ENCODE data around the gene TNFRSF4. TPM values are rescaled to one million over a fixed set of nuclear protein-coding genes. Genes with fewer than 3 reads are reported as not detected.
A peak's percentile ranks its signal among the peaks of the same experiment; 100 is the strongest.

Gene TNFRSF4
- 100 to 1,000 TPM; 110 to 111 TPM for total RNA-seq

GRCh38 chr1:1213345-1214265 lies at the start of gene TNFRSF4:
Gene TNFRSF4 (minus strand): TSS chr1:1214153. CDS start chr1:1214127, 26 bp downstream.
- peak; percentile 52 for DNase-seq
- Mint-ChIP-seq H3K27me3 (no peaks in the 10 kb centered on the region), H3K9me3 (no peaks in the 10 kb centered on the region), H3K36me3 (peaks cover 23% of the 10 kb centered on the region), H3K4me1 (peaks cover 39% of the 10 kb centered on the region), H3K27ac (peak within 1 kb of the TSS; percentile 74), H3K4me3 (peak within 1 kb of the TSS; percentile 74)

- Mint-ChIP-seq H3K27me3 (no peaks in the 10 kb centered on the region), H3K4me1 (peaks cover 5% of the 10 kb centered on the region), H3K27ac (peak overlapping the region; percentile 29), H3K36me3 (peaks cover 36% of the 10 kb centered on the region), H3K4me3 (no peak overlapping the region), H3K9me3 (no peaks in the 10 kb centered on the region)
- no peak for DNase-seq
Measured at GRCh38 chr1:1262758-1263157, 48.8 kb upstream of the TNFRSF4 start.

GRCh38 chr1:1262071-1262470 lies 48.1 kb upstream of the TNFRSF4 start:
- Mint-ChIP-seq H3K27me3 (no peaks in the 10 kb centered on the region), H3K36me3 (peaks cover 37% of the 10 kb centered on the region), H3K4me3 (no peak overlapping the region), H3K27ac (no peak overlapping the region), H3K9me3 (no peaks in the 10 kb centered on the region), H3K4me1 (peaks cover 5% of the 10 kb centered on the region)
- DNase-seq, result no peak

- no peak for DNase-seq
- H3K27ac Mint-ChIP-seq, result peak overlapping the region; percentile 34
- H3K27me3 Mint-ChIP-seq, result no peaks in the 10 kb centered on the region
- H3K4me3 Mint-ChIP-seq, result no peak overlapping the region
- peaks cover 5% of the 10 kb centered on the region for H3K4me1 Mint-ChIP-seq
- no peaks in the 10 kb centered on the region for H3K9me3 Mint-ChIP-seq
- H3K36me3 Mint-ChIP-seq, result peaks cover 32% of the 10 kb centered on the region
Measured at GRCh38 chr1:1260843-1261560, 47.0 kb upstream of the TNFRSF4 start.

- Mint-ChIP-seq H3K36me3 (peaks cover 29% of the 10 kb centered on the region), H3K9me3 (no peaks in the 10 kb centered on the region), H3K4me3 (no peak overlapping the region), H3K4me1 (peaks cover 5% of the 10 kb centered on the region), H3K27ac (peak overlapping the region; percentile 63), H3K27me3 (no peaks in the 10 kb centered on the region)
- no peak for DNase-seq
Measured at GRCh38 chr1:1259951-1260600, 46.1 kb upstream of the TNFRSF4 start.

- Mint-ChIP-seq H3K36me3 (peaks cover 29% of the 10 kb centered on the region), H3K4me3 (no peak overlapping the region), H3K9me3 (no peaks in the 10 kb centered on the region), H3K4me1 (peaks cover 5% of the 10 kb centered on the region), H3K27me3 (no peaks in the 10 kb centered on the region), H3K27ac (peak overlapping the region; percentile 63)
- no peak for DNase-seq
Measured at GRCh38 chr1:1259540-1259939, 45.6 kb upstream of the TNFRSF4 start.

- H3K27me3 Mint-ChIP-seq, result no peaks in the 10 kb centered on the region
- H3K27ac Mint-ChIP-seq, result no peak overlapping the region
- no peaks in the 10 kb centered on the region for H3K9me3 Mint-ChIP-seq
- DNase-seq, result no peak
- H3K4me3 Mint-ChIP-seq, result no peak overlapping the region
- H3K4me1 Mint-ChIP-seq, result peaks cover 5% of the 10 kb centered on the region
- peaks cover 26% of the 10 kb centered on the region for H3K36me3 Mint-ChIP-seq
Measured at GRCh38 chr1:1259119-1259488, 45.2 kb upstream of the TNFRSF4 start.

GRCh38 chr1:1256956-1257871 lies 43.3 kb upstream of the TNFRSF4 start:
- peaks cover 33% of the 10 kb centered on the region for H3K36me3 Mint-ChIP-seq
- peak overlapping the region; percentile 65 for H3K27ac Mint-ChIP-seq
- H3K9me3 Mint-ChIP-seq, result no peaks in the 10 kb centered on the region
- no peaks in the 10 kb centered on the region for H3K27me3 Mint-ChIP-seq
- H3K4me1 Mint-ChIP-seq, result peaks cover 5% of the 10 kb centered on the region
- H3K4me3 Mint-ChIP-seq, result no peak overlapping the region
- no peak for DNase-seq

- no peak overlapping the region for H3K4me3 Mint-ChIP-seq
- H3K36me3 Mint-ChIP-seq, result peaks cover 35% of the 10 kb centered on the region
Measured at GRCh38 chr1:1255611-1256010, 41.7 kb upstream of the TNFRSF4 start.

GRCh38 chr1:1255078-1255477 lies 41.1 kb upstream of the TNFRSF4 start:
- H3K36me3 Mint-ChIP-seq, result peaks cover 35% of the 10 kb centered on the region
- DNase-seq, result no peak
- no peaks in the 10 kb centered on the region for H3K9me3 Mint-ChIP-seq
- no peak overlapping the region for H3K27ac Mint-ChIP-seq
- H3K27me3 Mint-ChIP-seq, result no peaks in the 10 kb centered on the region
- no peak overlapping the region for H3K4me3 Mint-ChIP-seq
- H3K4me1 Mint-ChIP-seq, result peaks cover 11% of the 10 kb centered on the region

More at GRCh38 chr1:1255611-1256010, 41.7 kb upstream of the TNFRSF4 start:
- no peak for DNase-seq
- H3K27me3 Mint-ChIP-seq, result no peaks in the 10 kb centered on the region
- no peaks in the 10 kb centered on the region for H3K9me3 Mint-ChIP-seq
- H3K27ac Mint-ChIP-seq, result no peak overlapping the region
- H3K4me1 Mint-ChIP-seq, result peaks cover 8% of the 10 kb centered on the region

- Mint-ChIP-seq H3K27ac (no peak overlapping the region), H3K9me3 (no peaks in the 10 kb centered on the region), H3K4me1 (peaks cover 13% of the 10 kb centered on the region), H3K36me3 (peaks cover 32% of the 10 kb centered on the region), H3K27me3 (no peaks in the 10 kb centered on the region), H3K4me3 (no peak overlapping the region)
- DNase-seq, result no peak
Measured at GRCh38 chr1:1254667-1254998, 40.7 kb upstream of the TNFRSF4 start.

GRCh38 chr1:1253972-1254666 lies 40.2 kb upstream of the TNFRSF4 start:
- H3K36me3 Mint-ChIP-seq, result peaks cover 29% of the 10 kb centered on the region
- no peak overlapping the region for H3K4me3 Mint-ChIP-seq
- no peak overlapping the region for H3K27ac Mint-ChIP-seq
- peaks cover 14% of the 10 kb centered on the region for H3K4me1 Mint-ChIP-seq
- DNase-seq, result no peak
- no peaks in the 10 kb centered on the region for H3K9me3 Mint-ChIP-seq
- no peaks in the 10 kb centered on the region for H3K27me3 Mint-ChIP-seq

GRCh38 chr1:1253314-1253713 lies 39.4 kb upstream of the TNFRSF4 start:
- Mint-ChIP-seq H3K27me3 (no peaks in the 10 kb centered on the region), H3K4me1 (peaks cover 14% of the 10 kb centered on the region), H3K27ac (peak overlapping the region; percentile 38), H3K9me3 (no peaks in the 10 kb centered on the region), H3K36me3 (peaks cover 26% of the 10 kb centered on the region), H3K4me3 (no peak overlapping the region)
- DNase-seq, result no peak

GRCh38 chr1:1250786-1251284 lies 36.9 kb upstream of the TNFRSF4 start:
- DNase-seq, result peak; percentile 81
- H3K36me3 Mint-ChIP-seq, result peaks cover 21% of the 10 kb centered on the region
- H3K4me1 Mint-ChIP-seq, result peaks cover 14% of the 10 kb centered on the region
- peak overlapping the region; percentile 54 for H3K4me3 Mint-ChIP-seq
- H3K27me3 Mint-ChIP-seq, result no peaks in the 10 kb centered on the region
- no peaks in the 10 kb centered on the region for H3K9me3 Mint-ChIP-seq
- H3K27ac Mint-ChIP-seq, result peak overlapping the region; percentile 93
